DND-41 (cell line): ENCODE measurements around the gene COPZ1.
A peak's percentile ranks its signal among the peaks of the same experiment; 100 is the strongest.

ENCODE experiments used
- ATAC-seq: fragments of 200-7000 bp; cut with Tn5 transposase; 3 replicates; pipeline ENCODE4 v1.9.1; 2021; ENCODE audit warnings: low read depth; ENCODE audit not compliant: insufficient read depth
- DNase-seq: peaks from one replicate; pipeline ENCODE4 v3.0.0-alpha.2; 2020
- H2AFZ ChIP-seq: 2 replicates; pipeline ENCODE4 v1.6.0; 2012; ENCODE audit warnings: low read depth, low read length
- H3K27ac ChIP-seq: 2 replicates; pipeline ENCODE4 v1.5.1; 2012; ENCODE audit warnings: low read length, inconsistent platforms
- H3K27me3 ChIP-seq: fragments of 200-600 bp; sonication (generic); 2 replicates; pipeline ENCODE4 v1.6.0; 2012; ENCODE audit warnings: low read length, mild to moderate bottlenecking, inconsistent platforms; ENCODE audit not compliant: insufficient read depth, poor library complexity
- H3K36me3 ChIP-seq: 2 replicates; pipeline ENCODE4 v1.5.1; 2012; ENCODE audit warnings: low read length, inconsistent platforms; ENCODE audit not compliant: insufficient read depth
- H3K4me1 ChIP-seq: 2 replicates; pipeline ENCODE4 v1.5.1; 2012; ENCODE audit warnings: mild to moderate bottlenecking, low read length; ENCODE audit not compliant: insufficient read depth
- H3K4me2 ChIP-seq: 2 replicates; pipeline ENCODE4 v1.6.0; 2012; ENCODE audit warnings: mild to moderate bottlenecking, moderate library complexity, low read length, inconsistent platforms; ENCODE audit not compliant: insufficient read depth
- H3K4me3 ChIP-seq, 2 experiments: fragments of 200-600 bp in 1 of 2; shearing (Covaris generic) in 1 of 2; 2 replicates each; pipeline ENCODE4 v1.5.1; 2012 to 2016; ENCODE audit warnings: inconsistent platforms in 2 of 2, low read length in 2 of 2, mild to moderate bottlenecking in 2 of 2, low read depth in 1 of 2, moderate library complexity in 1 of 2
- H3K79me2 ChIP-seq: 2 replicates; pipeline ENCODE4 v1.6.0; 2012; ENCODE audit warnings: low read length, inconsistent platforms; ENCODE audit not compliant: insufficient read depth
- H3K9ac ChIP-seq: 2 replicates; pipeline ENCODE4 v1.6.0; 2012; ENCODE audit warnings: low read depth, mild to moderate bottlenecking, inconsistent platforms, low read length, moderate library complexity
- H3K9me3 ChIP-seq: 2 replicates; pipeline ENCODE4 v1.5.1; 2012; ENCODE audit warnings: low read length, moderate library complexity, mild to moderate bottlenecking, inconsistent platforms; ENCODE audit not compliant: insufficient read depth, severe bottlenecking
- H4K20me1 ChIP-seq: 2 replicates; pipeline ENCODE4 v1.6.0; 2012; ENCODE audit warnings: low read length; ENCODE audit not compliant: insufficient read depth
- CTCF ChIP-seq: IDR thresholded peaks from 2 replicates; pipeline ENCODE4 v1.5.1; 2012; ENCODE audit warnings: borderline replicate concordance, low read length, moderate library complexity, mild to moderate bottlenecking; ENCODE audit not compliant: poor library complexity, severe bottlenecking; ENCODE audit errors: extremely low read depth
- EZH2 ChIP-seq: IDR thresholded peaks from 3 replicates; pipeline ENCODE4 v1.6.1; 2012; ENCODE audit warnings: borderline replicate concordance, low read depth, mild to moderate bottlenecking, moderate library complexity, low read length, inconsistent platforms; ENCODE audit not compliant: severe bottlenecking

COPZ1 gene

GRCh38 chr12:54379398-54380201 is 54.7 kb downstream of the COPZ1 start:
- no peaks in the 10 kb centered on the region for H3K9me3 ChIP-seq
- peak; percentile 91 for DNase-seq
- peak overlapping the region; percentile 65 for H2AFZ ChIP-seq
- H4K20me1 ChIP-seq = no peaks in the 10 kb centered on the region
- no peaks in the 10 kb centered on the region for H3K79me2 ChIP-seq
- peak overlapping the region; percentile 78 for H3K4me2 ChIP-seq
- no peaks in the 10 kb centered on the region for H3K36me3 ChIP-seq
- H3K9ac ChIP-seq = peak overlapping the region; percentile 49; the same call in 1 of the 2 replicates
- H3K4me3 ChIP-seq = peak overlapping the region in 1 of 2 experiments; percentile 57; a peak in 3 of 4 replicates
- no peak for TF ChIP-seq EZH2
- peak; percentile 100 for TF ChIP-seq CTCF
- peaks cover 16% of the 10 kb centered on the region for H3K4me1 ChIP-seq
- peak; percentile 96 for ATAC-seq
- peaks cover 8% of the 10 kb centered on the region for H3K27me3 ChIP-seq
- H3K27ac ChIP-seq = peak overlapping the region; percentile 36

GRCh38 chr12:54381136-54381535 is 56.2 kb downstream of the COPZ1 start:
- H3K4me1 ChIP-seq = peaks cover 16% of the 10 kb centered on the region
- no peak overlapping the region for H3K27ac ChIP-seq
- H2AFZ ChIP-seq = no peak overlapping the region
- no peaks in the 10 kb centered on the region for H4K20me1 ChIP-seq
- H3K9me3 ChIP-seq = no peaks in the 10 kb centered on the region
- H3K36me3 ChIP-seq = no peaks in the 10 kb centered on the region
- H3K27me3 ChIP-seq = peaks cover 8% of the 10 kb centered on the region
- no peak for DNase-seq
- ATAC-seq = no peak
- H3K79me2 ChIP-seq = no peaks in the 10 kb centered on the region
- H3K4me2 ChIP-seq = no peak overlapping the region
- H3K9ac ChIP-seq = no peak overlapping the region
- TF ChIP-seq EZH2 = no peak
- H3K4me3 ChIP-seq = no peak overlapping the region

- Histone ChIP-seq H3K36me3 (no peaks in the 10 kb centered on the region), H2AFZ (no peak overlapping the region), H3K9me3 (no peaks in the 10 kb centered on the region), H3K79me2 (no peaks in the 10 kb centered on the region), H4K20me1 (no peaks in the 10 kb centered on the region), H3K4me3 (no peak overlapping the region), H3K27ac (no peak overlapping the region), H3K9ac (no peak overlapping the region), H3K4me1 (peaks cover 16% of the 10 kb centered on the region), H3K4me2 (no peak overlapping the region), H3K27me3 (peaks cover 7% of the 10 kb centered on the region)
- no peak for TF ChIP-seq EZH2
- TF ChIP-seq CTCF = no peak
- no peak for DNase-seq
- no peak for ATAC-seq
These were observed 58.2 kb downstream of the COPZ1 start for GRCh38 chr12:54383041-54383609.

DNA sequence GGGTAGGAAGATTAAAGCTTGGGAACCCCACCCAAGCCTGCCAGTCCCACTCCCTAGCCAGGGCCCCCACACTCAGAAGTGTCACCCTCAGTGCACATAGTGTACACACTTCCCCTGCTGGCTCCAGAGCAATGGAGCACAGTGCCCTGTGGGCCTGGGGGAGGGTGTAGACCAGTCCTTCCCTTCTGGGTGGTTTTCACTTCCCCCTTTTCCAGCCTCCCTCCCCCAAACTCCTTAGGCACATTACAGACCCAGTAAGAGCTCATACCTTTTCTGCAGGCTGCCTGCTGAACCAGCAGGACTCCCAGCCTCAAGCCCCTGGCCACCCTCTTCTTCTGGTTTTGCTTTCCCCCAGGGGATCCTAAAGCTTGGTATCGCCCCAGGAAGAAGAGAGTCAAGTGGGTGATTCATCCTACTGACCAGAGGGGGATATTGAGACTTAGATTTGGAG is 59.7 kb downstream of the COPZ1 start, which contains the start of gene ZNF385A:
TSS of gene ZNF385A (minus strand) at position 143 of the 451 bp plus-strand sequence. CDS start 219 bp downstream, outside the sequence.
- Histone ChIP-seq H3K4me2 (no peak within 1 kb of the TSS), H3K4me3 (no peak within 1 kb of the TSS), H3K4me1 (peaks cover 4% of the 10 kb centered on the region; the same call in 1 of the 2 replicates), H3K9me3 (no peaks in the 10 kb centered on the region), H3K36me3 (no peaks in the 10 kb centered on the region), H3K27me3 (no peaks in the 10 kb centered on the region), H2AFZ (no peak within 1 kb of the TSS), H3K79me2 (no peaks in the 10 kb centered on the region), H3K9ac (no peak within 1 kb of the TSS), H4K20me1 (no peaks in the 10 kb centered on the region), H3K27ac (no peak within 1 kb of the TSS)
- ATAC-seq (no peak), DNase-seq (no peak)
- TF ChIP-seq EZH2 = no peak
- TF ChIP-seq CTCF = no peak
